H1 (cell line): ENCODE results near the gene CDKN1B. TPM values are rescaled to one million over a fixed set of nuclear protein-coding genes. Genes with fewer than 3 reads are reported as not detected.

ENCODE experiments used
- ATF2 ChIP-seq: IDR thresholded peaks from 2 replicates; pipeline ENCODE4 v1.6.1; 2012; ENCODE audit warnings: low read length, inconsistent platforms
- BCL11A ChIP-seq, 2 experiments: IDR thresholded peaks; one replicate each; pipeline ENCODE4 v1.6.1; 2011; ENCODE audit warnings: low read depth in 2 of 2, low read length in 2 of 2, mild to moderate bottlenecking in 2 of 2
- BRCA1 ChIP-seq: IDR thresholded peaks from 2 replicates; pipeline ENCODE4 v1.6.1; 2012; ENCODE audit warnings: low read depth, low read length, improper control_type of control experiment
- CEBPB ChIP-seq: IDR thresholded peaks from 2 replicates; pipeline ENCODE4 v1.6.1; 2012; ENCODE audit warnings: low read depth, low read length
- CREB1 ChIP-seq: IDR thresholded peaks from 2 replicates; pipeline ENCODE4 v1.6.1; 2012; ENCODE audit warnings: inconsistent platforms
- EP300 ChIP-seq, 2 experiments: IDR thresholded peaks; 1 replicate in 1 of 2; 2 replicates in 1 of 2; pipeline ENCODE4 v1.6.1; 2011 to 2012; ENCODE audit warnings: low read depth in 2 of 2, low read length in 2 of 2, mild to moderate bottlenecking in 2 of 2, borderline replicate concordance in 1 of 2, inconsistent platforms in 1 of 2, moderate library complexity in 1 of 2
- HDAC2 ChIP-seq, 2 experiments: fragments of 300-600 bp in 1 of 2; sonication (generic) in 1 of 2; IDR thresholded peaks; 2 replicates each; pipeline ENCODE4 v1.6.1; 2011 to 2012; ENCODE audit warnings: low read depth in 2 of 2, low read length in 2 of 2, mild to moderate bottlenecking in 2 of 2, moderate library complexity in 2 of 2, borderline replicate concordance in 1 of 2, inconsistent platforms in 1 of 2
- JUND ChIP-seq: IDR thresholded peaks from 2 replicates; pipeline ENCODE4 v1.6.1; 2011; ENCODE audit warnings: mild to moderate bottlenecking, improper control_type of control experiment, low read length
- NANOG ChIP-seq: IDR thresholded peaks from 2 replicates; pipeline ENCODE4 v1.6.1; 2011; ENCODE audit warnings: low read length, low read depth, mild to moderate bottlenecking, inconsistent platforms; ENCODE audit not compliant: insufficient read depth, poor library complexity, severe bottlenecking
- PHF8 ChIP-seq: fragments of 200-600 bp; sonication (generic); conservative IDR thresholded peaks from 2 replicates; pipeline ENCODE4 v1.7.1; 2012; ENCODE audit warnings: low read depth, mild to moderate bottlenecking, inconsistent platforms, low read length, moderate library complexity
- SIN3A ChIP-seq, 2 experiments: IDR thresholded peaks in 1 of 2; conservative IDR thresholded peaks in 1 of 2; 2 replicates each; pipeline ENCODE4 v1.6.1; 2011 to 2012; ENCODE audit warnings: low read length in 2 of 2, improper control_type of control experiment in 1 of 2, low read depth in 1 of 2, mild to moderate bottlenecking in 1 of 2
- SUZ12 ChIP-seq: fragments of 200-600 bp; sonication (generic); IDR thresholded peaks from 2 replicates; pipeline ENCODE4 v1.6.1; 2012; ENCODE audit warnings: mild to moderate bottlenecking, inconsistent platforms, low read length, moderate library complexity, mixed read lengths
- TAF7 ChIP-seq: optimal IDR thresholded peaks from 2 replicates; pipeline ENCODE3; 2011; ENCODE audit warnings: low read depth, mild to moderate bottlenecking, inconsistent platforms, low read length, moderate library complexity, borderline replicate concordance
- TBP ChIP-seq: IDR thresholded peaks from 2 replicates; pipeline ENCODE4 v1.6.1; 2011; ENCODE audit warnings: low read depth, low read length, improper control_type of control experiment
- polyA plus RNA-seq, 7 experiments: library from polyadenylated mRNA; depleted of rRNA in 3 of 7; stranded (reverse) in 5 of 7; unstranded in 2 of 7; fragments of >200 nt in 5 of 7; fragments of 200-250 nt in 2 of 7; gene quantifications; 1 replicate in 5 of 7; 2 replicates in 1 of 7; 4 replicates in 1 of 7; pipeline versions ENCODE4 v1.2.1 to v1.2.3, GENCODE V29; 2011 to 2013; ENCODE audit warnings: missing spikeins in 2 of 7, mixed read lengths in 2 of 7
- total RNA-seq: library from RNA; stranded (reverse); fragmentation: NEBNext Ultra II Directional; extraction: Animal tissue kit (Norgen Biotek cat#: 25700); gene quantifications from 2 replicates; pipeline ENCODE4 v1.2.1, GENCODE V29; 2021

Gene CDKN1B
- total and polyA plus RNA-seq, 2 of the 8 experiments (the other 6 are each of a cell fraction or from before 2014, with no cell fraction given), result 6.5 to 27.2 TPM

DNA sequence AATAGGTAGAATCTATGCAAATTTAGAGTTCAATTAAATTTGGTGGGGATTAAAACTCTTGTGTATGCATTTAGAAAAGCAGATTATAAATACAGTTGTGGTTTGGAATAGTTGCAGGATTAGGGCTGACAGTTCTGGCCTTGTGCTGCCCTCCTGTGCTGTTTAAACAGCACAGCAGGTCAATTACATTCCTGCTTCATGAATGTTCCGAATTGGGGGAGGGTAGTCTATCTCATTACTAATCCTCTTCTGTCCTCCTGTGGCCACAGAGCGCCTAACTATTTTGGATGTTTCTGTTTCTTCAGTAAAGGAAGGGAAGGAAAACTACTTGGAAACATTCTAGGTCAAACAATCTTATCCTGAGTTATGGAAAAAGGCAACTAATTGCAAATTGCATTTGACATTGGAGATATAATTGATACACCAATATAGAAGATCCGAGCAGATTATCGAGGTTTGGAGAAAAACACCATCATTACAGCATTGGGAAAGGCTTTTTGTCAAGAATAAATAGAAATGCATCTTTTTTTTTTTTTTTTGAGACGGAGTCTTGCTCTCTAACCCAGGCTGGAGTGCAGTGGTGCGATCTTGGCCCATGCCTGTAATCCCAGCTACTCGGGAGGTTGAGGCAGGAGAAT lies 12.5 kb upstream of the CDKN1B start (continued):
- TF ChIP-seq ATF2 (peak; percentile 37; the same call in 1 of the 2 replicates), CREB1 (no peak), TBP (peak; percentile 37; the same call in 1 of the 2 replicates), EP300 (IDR thresholded peaks at IDR 0.05; ENCODE audit: borderline replicate concordance in 1 of 2, low read depth in 2 of 2, low read length in 2 of 2) (no peak), SUZ12 (no peak), SIN3A (conservative IDR thresholded peaks at IDR 0.05 in 1 of 2, IDR thresholded peaks at IDR 0.05 in 1 of 2; ENCODE audit: low read depth in 1 of 2, low read length in 2 of 2) (peak; percentile 43 to 82; a peak in 2 of 4 replicates), NANOG (peak; percentile 61), PHF8 (no peak), BRCA1 (peak; percentile 43; the same call in 1 of the 2 replicates), HDAC2 (IDR thresholded peaks at IDR 0.05; ENCODE audit: borderline replicate concordance in 1 of 2, low read depth in 2 of 2, low read length in 2 of 2) (no peak), CEBPB (no peak), JUND (peak; percentile 79), BCL11A (IDR thresholded peaks at IDR 0.05; ENCODE audit: low read depth in 2 of 2, low read length in 2 of 2) (peak in 1 of 2 experiments; percentile 41), TAF7 (peak; percentile 52)
